Fibroblast of lung (primary cell): Measurements from ENCODE around the gene ACSS1. TPM values are rescaled to one million over a fixed set of nuclear protein-coding genes. Genes with fewer than 3 reads are reported as not detected.

Experiments used
- DNase-seq, 2 donors: peaks; one replicate each; pipeline versions ENCODE4 v3.0.0 to v3.0.0-alpha.2; 2010; ENCODE audit warnings: low read depth in 2 of 2
- H2AFZ ChIP-seq: 2 replicates; pipeline ENCODE4 v1.5.1; 2012; ENCODE audit warnings: low read length, control low read depth, inconsistent platforms
- H3K27ac ChIP-seq: 2 replicates; pipeline ENCODE4 v1.5.1; 2011; ENCODE audit warnings: low read length, control low read depth; ENCODE audit not compliant: insufficient read depth
- H3K27me3 ChIP-seq: 2 replicates; pipeline ENCODE4 v1.5.1; 2011; ENCODE audit warnings: mild to moderate bottlenecking, low read length; ENCODE audit not compliant: control insufficient read depth, insufficient read depth
- H3K36me3 ChIP-seq: 2 replicates; pipeline ENCODE4 v1.5.1; 2011; ENCODE audit warnings: low read length; ENCODE audit not compliant: control insufficient read depth, insufficient read depth
- H3K4me1 ChIP-seq: 2 replicates; pipeline ENCODE4 v1.5.1; 2011; ENCODE audit warnings: low read length; ENCODE audit not compliant: control insufficient read depth, insufficient read depth; ENCODE audit errors: extremely low read depth
- H3K4me2 ChIP-seq: 2 replicates; pipeline ENCODE4 v1.5.1; 2011; ENCODE audit warnings: low read length, control low read depth; ENCODE audit not compliant: insufficient read depth; ENCODE audit errors: extremely low read depth
- H3K4me3 ChIP-seq, 4 experiments: fragments of 200-600 bp in 1 of 4; sonication (generic) in 1 of 4; replicated peaks in 1 of 4; 2 replicates each; pipeline ENCODE4 v1.5.1; 2011 to 2016; ENCODE audit warnings: low read length in 4 of 4, low read depth in 3 of 4, mild to moderate bottlenecking in 3 of 4, control low read depth in 2 of 4, inconsistent platforms in 1 of 4, mixed read lengths in 1 of 4; ENCODE audit not compliant: insufficient read depth in 1 of 4; ENCODE audit errors: control extremely low read depth in 1 of 4
- H3K79me2 ChIP-seq: 2 replicates; pipeline ENCODE4 v1.5.1; 2012; ENCODE audit warnings: mild to moderate bottlenecking, low read length, inconsistent platforms; ENCODE audit not compliant: control insufficient read depth, insufficient read depth
- H3K9ac ChIP-seq: 2 replicates; pipeline ENCODE4 v1.5.1; 2011; ENCODE audit warnings: mild to moderate bottlenecking, low read length, control low read depth; ENCODE audit not compliant: insufficient read depth
- H3K9me3 ChIP-seq: 2 replicates; pipeline ENCODE4 v1.5.1; 2012; ENCODE audit warnings: low read depth, low read length; ENCODE audit not compliant: control insufficient read depth, insufficient read depth
- H4K20me1 ChIP-seq: 2 replicates; pipeline ENCODE4 v1.5.1; 2011; ENCODE audit warnings: low read length; ENCODE audit not compliant: control insufficient read depth, insufficient read depth; ENCODE audit errors: extremely low read depth
- CTCF ChIP-seq, 2 donors: IDR thresholded peaks in 1 of 2; conservative IDR thresholded peaks in 1 of 2; 1 replicate in 1 of 2; 2 replicates in 1 of 2; pipeline ENCODE4 v1.5.1; 2011 to 2012; ENCODE audit warnings: low read length in 2 of 2, control low read depth in 1 of 2, inconsistent platforms in 1 of 2, low read depth in 1 of 2, mild to moderate bottlenecking in 1 of 2
- EZH2 ChIP-seq: IDR thresholded peaks from 2 replicates; pipeline ENCODE4 v1.5.1; 2012; ENCODE audit warnings: low read length, control low read depth, mild to moderate bottlenecking; ENCODE audit errors: missing control alignments
- polyA plus RNA-seq, 2 donors: library from polyadenylated mRNA; depleted of rRNA in 1 of 2; stranded (reverse) in 1 of 2; unstranded in 1 of 2; fragments of >200 nt; gene quantifications; 2 replicates each; pipeline ENCODE4 v1.2.1, GENCODE V29; 2011 to 2012; ENCODE audit warnings: missing spikeins in 1 of 2
- total RNA-seq: library from RNA; depleted of rRNA; stranded (reverse); fragments of >200 nt; gene quantifications from 2 replicates; pipeline ENCODE4 v1.2.1, GENCODE V29; 2014

ACSS1 gene
- total and polyA plus RNA-seq, 2 donors (not counting 1 experiment from before 2014, with no cell fraction given), result 1.3 to 3.4 TPM

- no peaks in the 10 kb centered on the region for H3K9me3 ChIP-seq
- no peaks in the 10 kb centered on the region for H3K36me3 ChIP-seq
- H3K4me3 ChIP-seq, result no peak overlapping the region
- H2AFZ ChIP-seq, result no peak overlapping the region
- peaks cover 44% of the 10 kb centered on the region for H3K27me3 ChIP-seq
- no peaks in the 10 kb centered on the region for H4K20me1 ChIP-seq
- H3K79me2 ChIP-seq, result no peaks in the 10 kb centered on the region
- TF ChIP-seq CTCF (conservative IDR thresholded peaks at IDR 0.05 in 1 of 2, IDR thresholded peaks at IDR 0.05 in 1 of 2; ENCODE audit: low read depth in 1 of 2, low read length in 2 of 2) (no peak), EZH2 (no peak)
- no peak overlapping the region for H3K27ac ChIP-seq
- DNase-seq, result no peak
- H3K9ac ChIP-seq, result no peak overlapping the region
- peaks cover 4% of the 10 kb centered on the region for H3K4me1 ChIP-seq
- H3K4me2 ChIP-seq, result no peak overlapping the region
Observed at GRCh38 chr20:25062841-25063240, 4.9 kb upstream of the ACSS1 start.

GRCh38 chr20:25061821-25062530 lies 4.0 kb upstream of the ACSS1 start:
- H3K79me2 ChIP-seq, result no peaks in the 10 kb centered on the region
- H2AFZ ChIP-seq, result no peak overlapping the region
- no peaks in the 10 kb centered on the region for H3K9me3 ChIP-seq
- no peaks in the 10 kb centered on the region for H4K20me1 ChIP-seq
- no peak for TF ChIP-seq EZH2
- TF ChIP-seq CTCF (conservative IDR thresholded peaks at IDR 0.05 in 1 of 2, IDR thresholded peaks at IDR 0.05 in 1 of 2; ENCODE audit: low read depth in 1 of 2, low read length in 2 of 2), result no peak
- H3K36me3 ChIP-seq, result no peaks in the 10 kb centered on the region
- H3K4me3 ChIP-seq, result no peak overlapping the region
- no peak for DNase-seq
- peaks cover 44% of the 10 kb centered on the region for H3K27me3 ChIP-seq
- H3K4me1 ChIP-seq, result peaks cover 4% of the 10 kb centered on the region
- no peak overlapping the region for H3K9ac ChIP-seq
- no peak overlapping the region for H3K27ac ChIP-seq
- H3K4me2 ChIP-seq, result no peak overlapping the region

GRCh38 chr20:25061103-25061799 lies 3.3 kb upstream of the ACSS1 start:
- peaks cover 44% of the 10 kb centered on the region for H3K27me3 ChIP-seq
- TF ChIP-seq EZH2 (no peak), CTCF (conservative IDR thresholded peaks at IDR 0.05 in 1 of 2, IDR thresholded peaks at IDR 0.05 in 1 of 2; ENCODE audit: low read depth in 1 of 2, low read length in 2 of 2) (no peak)
- no peak overlapping the region for H2AFZ ChIP-seq
- DNase-seq, result no peak
- no peaks in the 10 kb centered on the region for H4K20me1 ChIP-seq
- no peak overlapping the region for H3K4me3 ChIP-seq
- H3K27ac ChIP-seq, result no peak overlapping the region
- H3K9me3 ChIP-seq, result no peaks in the 10 kb centered on the region
- H3K4me2 ChIP-seq, result no peak overlapping the region
- H3K9ac ChIP-seq, result no peak overlapping the region
- no peaks in the 10 kb centered on the region for H3K79me2 ChIP-seq
- H3K36me3 ChIP-seq, result no peaks in the 10 kb centered on the region
- H3K4me1 ChIP-seq, result peaks cover 4% of the 10 kb centered on the region
